ENCODE results near the gene IQCK.

DNA sequence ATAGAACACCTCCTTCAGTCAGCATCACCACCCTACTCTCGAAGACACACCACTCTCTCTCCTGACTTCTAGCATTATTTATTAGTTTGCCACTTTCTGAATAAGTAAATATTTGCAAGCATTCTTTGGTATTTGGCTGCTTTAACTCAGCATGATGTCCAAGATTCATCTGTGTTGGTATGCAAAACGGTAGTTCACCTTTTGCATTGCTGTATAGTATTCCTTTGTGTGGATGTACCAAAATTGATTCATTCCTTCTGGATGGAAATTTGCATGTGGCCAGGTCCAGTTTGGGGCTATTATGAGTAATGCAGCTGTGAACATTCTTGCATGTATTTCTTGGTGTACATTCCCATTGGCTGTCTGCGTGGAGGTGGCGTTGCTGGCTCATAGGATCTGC is 32.9 kb upstream of the IQCK start:
- TF ChIP-seq POLR2AphosphoS5 (IDR thresholded peaks at IDR 0.05; ENCODE audit: borderline replicate concordance, low read depth, low read length) (no peak), EZH2 (IDR thresholded peaks at IDR 0.05) (no peak)

All from SK-N-MC (cell line).